NCI-H69 (cell line): ENCODE data around the gene CACNA1C.

Experiments used
- DNase-seq: peaks from one replicate; lab custom pipeline; 2025; lab: John Stamatoyannopoulos, UW

The CACNA1C gene

DNA sequence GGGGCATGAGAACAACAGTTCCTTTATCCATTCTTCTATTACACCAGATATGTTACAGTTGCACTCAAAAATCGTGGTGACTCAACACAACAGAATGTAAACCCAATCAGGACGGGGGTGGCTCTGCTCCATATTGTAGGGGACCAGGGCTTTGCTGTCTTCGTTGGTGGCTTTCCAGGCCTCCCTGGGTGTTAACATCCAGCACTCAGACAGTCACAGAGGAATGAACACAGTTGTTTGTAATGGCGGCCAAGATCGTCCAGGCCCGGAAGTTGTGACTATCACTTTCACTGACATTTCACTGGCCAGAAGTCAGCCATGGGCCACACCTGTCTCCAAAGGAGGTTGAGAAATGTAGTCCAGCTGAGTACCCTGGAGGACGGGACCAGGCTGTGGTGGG is 204.1 kb downstream of the CACNA1C start:
- no peak for DNase-seq

DNA sequence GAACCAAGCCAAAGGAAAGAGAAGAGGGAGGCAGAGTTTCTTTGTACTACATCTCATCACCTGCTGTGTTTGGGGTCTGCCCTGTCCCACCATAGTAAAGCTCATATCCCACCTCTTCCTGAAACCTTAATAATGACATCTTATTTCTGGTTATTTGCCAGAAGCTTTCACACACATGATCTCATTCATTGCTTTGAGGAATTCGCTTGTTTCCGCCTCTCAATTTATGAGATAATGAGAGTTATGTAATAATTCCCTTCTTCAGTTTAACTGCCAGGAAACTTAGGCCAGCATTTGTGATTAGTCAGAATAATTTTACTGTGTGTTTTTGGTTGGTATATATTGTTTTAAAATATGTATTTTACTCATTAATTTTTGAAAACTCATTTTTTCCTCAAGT is 205.2 kb downstream of the CACNA1C start:
- DNase-seq: no peak

DNA sequence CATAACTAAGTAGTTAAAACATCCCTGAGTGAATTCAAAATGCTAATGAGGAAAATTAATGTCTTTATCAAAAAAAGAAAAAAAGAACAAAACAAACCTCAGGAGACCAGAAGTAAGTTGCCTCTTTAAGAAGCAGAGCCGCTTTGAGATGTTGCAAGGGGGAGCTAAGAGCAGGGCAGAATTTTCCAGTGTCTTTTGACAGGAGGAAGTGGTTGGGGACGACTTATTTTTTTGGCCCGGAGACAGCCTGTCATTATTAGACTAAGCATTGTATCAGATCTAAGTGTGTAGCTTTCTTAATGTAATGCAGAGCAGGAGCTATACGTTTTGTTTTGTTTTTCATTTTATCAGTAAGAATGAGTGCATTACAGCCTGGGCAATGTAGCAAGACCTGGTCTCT is 206.6 kb downstream of the CACNA1C start:
- DNase-seq: no peak

DNA sequence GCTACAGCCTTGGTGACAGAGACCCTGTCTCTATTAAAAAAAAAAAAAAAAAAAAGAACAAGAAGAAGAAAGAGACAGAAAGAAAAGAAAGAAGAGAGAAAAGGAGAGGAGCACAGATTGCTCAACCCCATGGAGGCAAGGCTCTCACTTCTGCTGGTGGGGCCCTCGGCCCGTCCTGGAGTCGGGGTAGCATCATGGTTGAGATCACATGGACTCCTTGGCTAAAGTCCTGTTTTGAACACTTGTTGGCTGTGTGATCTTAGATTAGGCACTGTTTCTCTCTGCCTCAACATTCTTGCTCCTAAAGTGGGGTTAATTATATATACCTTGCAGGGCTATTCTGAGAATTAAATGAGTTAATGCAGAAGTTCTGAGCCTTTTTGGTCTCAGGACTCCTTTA is 207.7 kb downstream of the CACNA1C start:
- no peak for DNase-seq

DNA sequence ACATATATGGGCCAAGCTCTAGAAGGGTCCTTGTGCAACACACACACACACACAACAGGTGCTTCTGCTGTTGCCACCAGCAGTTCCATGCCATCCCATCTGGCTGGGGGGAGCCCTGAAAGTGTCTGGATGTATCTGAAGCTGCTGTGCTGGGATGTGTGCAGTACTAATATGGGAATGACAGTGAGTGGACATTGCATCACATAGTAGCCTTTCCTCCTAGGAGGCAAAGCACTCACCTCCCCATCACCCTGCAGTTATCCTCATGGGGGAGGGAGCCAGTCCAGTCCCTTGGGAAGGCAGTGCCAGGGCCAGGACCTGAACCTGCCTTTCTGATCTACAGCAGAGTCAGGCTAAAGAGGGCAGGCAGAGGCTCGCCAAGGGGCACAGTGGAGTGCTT is 208.9 kb downstream of the CACNA1C start:
- no peak for DNase-seq

DNA sequence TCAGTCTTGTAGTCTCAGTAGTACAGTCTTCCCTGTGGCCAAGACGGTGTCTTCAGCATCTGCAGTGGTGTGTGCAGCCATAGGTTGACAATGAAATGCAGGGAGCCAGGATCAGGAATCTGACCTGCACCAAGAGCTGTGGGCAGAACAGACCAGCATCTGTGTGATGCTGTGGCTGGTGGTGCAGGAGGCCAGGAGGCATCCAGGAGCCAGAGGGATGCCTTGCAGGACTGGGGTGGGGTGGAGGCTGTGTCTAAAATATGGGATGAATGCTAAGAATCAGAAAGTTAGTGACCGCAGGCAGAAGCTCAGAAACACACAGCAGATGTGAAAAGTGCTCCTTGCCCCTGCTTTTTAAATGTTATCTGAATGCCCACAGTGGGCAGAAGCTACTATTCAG is 209.7 kb downstream of the CACNA1C start:
- DNase-seq: no peak

DNA sequence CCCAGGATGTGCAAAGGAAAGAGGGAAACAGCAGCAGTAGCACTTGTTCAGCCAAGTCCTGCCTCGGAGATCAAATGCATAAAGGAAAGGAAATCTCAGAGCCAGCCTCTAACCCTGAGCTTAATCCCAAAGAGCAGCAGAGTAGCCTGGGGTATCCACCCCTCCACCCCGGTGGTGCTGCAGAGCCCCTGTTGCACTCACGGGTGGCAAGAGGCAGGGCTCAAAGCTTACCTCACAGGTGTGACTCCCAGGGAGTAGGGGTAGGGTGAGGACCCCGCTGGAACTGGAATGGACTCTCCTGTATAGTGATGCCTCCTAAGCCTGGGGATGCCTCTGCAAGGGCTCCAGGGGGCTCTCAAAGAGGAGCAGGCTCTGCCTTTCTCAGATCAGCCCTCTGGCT is 211.1 kb downstream of the CACNA1C start:
- no peak for DNase-seq

DNA sequence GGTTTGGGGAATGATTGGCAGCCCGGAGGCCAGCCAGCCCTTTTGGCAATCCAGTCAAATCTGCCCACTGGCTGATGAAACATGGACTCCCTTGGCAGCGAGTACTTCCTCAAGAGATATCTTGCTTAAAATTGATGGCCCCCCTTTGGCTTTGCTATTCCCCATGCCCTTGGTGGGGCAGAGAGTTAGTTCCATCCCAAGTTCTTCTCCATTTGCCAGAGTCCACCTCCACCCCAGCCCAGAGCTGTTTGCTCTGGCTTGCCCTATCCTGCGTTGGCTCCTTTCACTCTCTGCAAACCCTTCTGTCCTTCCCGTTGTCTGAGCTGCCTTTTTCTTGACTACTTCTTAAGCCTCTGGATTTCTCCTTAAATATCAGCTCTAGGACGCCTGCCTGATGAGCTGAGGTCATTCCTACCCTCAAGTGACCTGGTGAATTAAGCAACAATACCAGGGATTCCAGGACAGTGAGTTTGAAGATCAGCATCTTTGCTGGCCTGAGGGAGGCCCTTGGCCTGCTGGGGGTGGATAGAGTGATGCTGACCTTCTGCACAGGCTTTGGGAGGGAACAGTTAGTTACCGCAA is 212.0 kb downstream of the CACNA1C start:
- DNase-seq: no peak

DNA sequence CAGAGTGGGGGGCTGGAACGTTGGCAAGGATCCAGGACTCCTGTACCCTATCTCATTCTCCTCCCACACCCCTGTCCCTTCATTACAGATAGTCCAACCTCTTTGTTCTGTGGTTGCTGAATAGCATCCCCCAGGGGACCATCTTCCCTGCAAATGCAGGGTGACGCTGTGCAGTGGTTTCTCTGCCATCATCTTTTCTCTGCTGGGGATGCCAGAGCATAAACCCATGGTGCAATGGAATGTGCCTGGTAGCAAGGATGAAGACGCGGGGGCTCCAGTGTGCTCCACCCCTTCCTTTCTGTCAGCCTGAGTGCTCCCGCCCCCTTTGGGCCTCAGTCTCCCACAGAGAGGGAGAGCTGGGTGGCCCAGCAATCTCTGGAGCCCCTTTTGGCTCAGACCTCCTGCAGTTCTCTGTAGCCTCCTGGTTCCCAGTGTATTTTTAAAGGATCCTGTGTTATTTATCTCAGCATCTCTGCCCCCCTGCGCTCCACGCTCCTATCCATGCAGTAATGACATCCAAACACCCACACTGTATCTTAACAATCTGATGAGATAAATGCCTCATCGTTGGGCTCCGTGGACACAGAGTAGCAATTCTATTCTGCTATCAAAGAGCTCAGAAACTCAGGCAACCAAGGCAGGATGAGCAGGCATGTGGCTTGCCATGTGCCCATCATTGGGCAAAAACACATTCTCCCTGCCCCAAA is 212.8 kb downstream of the CACNA1C start:
- no peak for DNase-seq

DNA sequence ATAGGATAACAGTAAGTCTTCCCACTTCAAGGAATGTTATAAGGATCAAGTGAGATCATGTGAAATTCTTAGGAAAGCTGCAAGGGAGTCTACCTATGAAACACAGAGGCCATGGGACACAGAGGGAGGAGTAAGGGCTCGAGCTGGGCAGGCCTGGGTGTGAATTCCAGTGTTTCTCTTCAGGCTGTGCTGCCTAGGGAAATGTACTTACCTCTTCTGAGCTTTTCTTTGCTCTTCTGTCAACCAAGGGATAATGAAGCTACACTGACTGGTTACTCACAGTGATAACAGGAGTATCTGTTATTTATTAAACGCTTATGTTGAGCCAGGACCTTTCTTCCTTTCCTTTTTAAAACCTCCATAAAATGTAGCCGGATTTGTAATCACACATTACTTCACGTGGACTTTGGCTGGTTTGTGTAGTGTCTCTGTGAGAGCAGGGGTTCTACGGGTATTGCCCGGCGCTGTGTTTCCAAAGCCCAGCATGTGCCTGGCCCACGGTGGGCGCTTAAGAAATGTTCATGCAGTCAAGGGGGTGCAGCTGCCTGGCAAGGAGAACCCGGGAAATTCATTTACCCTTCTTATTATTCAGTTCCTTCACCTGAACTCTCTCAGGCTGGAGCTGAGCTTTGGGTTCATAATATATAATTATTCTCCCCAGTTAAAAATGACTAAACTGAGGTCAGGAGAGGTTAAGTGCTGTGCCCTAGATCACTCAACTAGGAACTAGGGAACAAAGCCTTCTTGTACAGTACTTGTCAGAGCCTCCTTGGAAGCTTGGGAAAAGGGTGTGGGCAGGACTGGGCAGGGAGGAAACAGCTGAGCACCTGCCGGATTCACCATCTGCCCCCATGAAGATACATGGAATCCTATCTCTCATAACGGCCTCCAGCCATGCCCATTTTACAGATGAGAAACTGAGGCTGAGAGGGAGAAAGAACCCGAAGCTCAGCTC is 214.2 kb downstream of the CACNA1C start:
- peak; percentile 36 for DNase-seq

DNA sequence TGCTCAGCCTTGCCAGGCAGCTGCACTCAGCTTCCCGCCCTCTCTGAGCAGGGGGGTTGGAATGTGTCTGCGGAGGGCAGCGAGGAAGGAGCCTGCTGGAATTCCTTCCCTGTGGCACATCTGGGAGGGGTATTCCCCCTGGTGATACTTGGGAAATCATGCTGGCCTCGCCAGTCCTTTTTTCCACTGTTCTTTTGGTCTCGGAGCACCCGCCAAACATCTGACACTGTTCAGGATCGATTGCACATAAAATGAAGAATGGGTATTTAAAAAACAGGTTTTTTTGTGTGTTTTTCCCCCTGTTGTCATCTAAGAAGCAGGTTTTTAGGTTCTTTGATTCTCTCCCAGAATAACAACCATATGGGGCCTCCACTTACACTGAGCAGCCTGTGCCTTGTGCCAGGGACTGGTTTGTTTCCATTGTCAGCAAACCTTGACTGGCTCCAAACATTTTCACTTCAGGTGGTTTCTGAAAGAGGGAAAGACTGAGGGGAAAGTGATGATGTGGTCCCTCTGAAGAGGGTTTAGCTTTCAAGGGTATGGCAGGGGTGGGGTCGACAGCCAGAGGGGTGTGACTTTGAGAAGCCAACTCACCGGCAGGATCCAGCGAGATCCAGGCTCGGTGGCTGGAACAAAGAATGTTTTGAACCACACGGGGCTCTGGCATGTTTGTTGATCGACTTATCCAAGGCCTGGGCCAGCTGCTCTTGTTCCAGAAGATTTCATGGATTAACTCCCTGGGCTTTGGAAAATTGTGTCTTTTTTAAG is 215.1 kb downstream of the CACNA1C start:
- DNase-seq: no peak

DNA sequence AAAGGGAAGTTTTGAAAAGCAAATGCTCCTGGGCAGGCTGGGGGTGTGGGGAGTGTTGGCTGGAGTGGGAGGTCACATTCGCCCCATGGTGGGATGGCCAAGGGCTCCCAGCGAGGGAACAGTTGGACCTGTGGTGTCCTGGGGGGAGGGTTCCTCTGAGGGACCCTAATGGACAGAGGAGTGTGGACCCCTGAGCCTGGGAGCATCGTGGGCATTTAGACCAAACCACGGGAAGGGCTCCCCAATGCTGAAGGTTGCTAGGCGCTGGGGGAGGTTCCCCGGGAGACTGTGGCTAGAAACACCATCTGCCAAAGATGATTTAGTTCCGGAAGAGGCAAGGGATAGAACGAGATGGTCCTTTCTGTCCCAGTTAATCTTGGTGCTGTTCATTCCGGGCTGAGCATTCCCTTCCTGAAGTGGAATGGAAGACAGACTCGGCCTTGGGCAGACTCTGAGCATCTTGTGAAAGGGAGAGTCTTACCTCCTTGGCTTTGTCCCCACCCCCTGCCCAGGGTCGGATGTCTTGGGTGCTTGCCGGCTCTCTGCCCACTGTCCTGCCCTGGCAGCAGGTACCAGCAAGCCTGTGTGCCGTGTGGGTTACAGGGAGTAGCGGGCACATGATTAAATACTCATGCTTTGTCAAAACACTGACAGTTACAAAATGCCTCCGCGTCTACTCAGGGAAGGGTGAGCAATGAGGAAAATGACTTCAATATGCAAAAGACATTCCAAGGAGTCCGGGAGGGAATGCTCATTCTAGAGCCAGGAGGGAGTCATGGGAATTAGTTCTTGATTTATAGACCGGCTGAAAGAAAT is 215.9 kb downstream of the CACNA1C start:
- no peak for DNase-seq

DNA sequence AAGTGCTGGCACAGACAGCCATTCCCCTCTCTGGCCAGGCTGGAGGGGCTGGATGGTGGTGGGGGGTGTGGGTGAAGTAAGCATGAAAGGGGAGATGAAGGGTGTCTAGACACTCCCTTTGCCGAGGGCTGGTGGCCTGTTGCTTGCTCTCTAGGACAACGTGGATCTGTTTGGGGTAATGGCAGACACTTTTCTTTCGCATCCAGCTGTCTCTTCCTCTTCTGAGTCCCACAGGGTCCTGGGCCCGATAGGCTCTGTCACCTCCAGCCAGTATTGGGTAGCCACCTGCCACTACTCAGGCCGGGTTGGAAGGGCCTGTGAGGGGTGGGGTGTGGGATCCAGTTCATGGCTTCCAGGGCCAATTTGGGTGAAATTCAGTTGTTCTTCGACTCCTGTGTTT is 218.1 kb downstream of the CACNA1C start:
- no peak for DNase-seq

DNA sequence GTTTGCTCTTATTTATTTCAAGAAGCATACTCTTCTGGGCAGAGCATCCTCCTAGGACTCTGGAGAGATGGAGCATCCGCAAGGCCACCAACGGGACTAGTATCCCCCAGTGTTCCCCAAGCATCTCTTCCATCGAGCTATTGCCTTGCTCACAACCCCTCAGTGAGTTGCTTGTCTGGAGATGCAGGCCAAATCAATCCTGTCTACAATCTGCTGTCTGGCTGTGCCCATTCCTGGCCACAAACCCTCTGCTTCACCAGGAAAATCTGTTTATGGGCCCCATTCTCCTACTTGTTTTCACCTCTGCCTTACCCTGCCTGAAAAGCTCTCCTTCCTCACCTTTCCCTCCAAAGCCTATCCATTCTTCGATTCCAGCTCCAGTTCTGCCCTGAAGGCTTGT is 219.2 kb downstream of the CACNA1C start:
- no peak for DNase-seq

DNA sequence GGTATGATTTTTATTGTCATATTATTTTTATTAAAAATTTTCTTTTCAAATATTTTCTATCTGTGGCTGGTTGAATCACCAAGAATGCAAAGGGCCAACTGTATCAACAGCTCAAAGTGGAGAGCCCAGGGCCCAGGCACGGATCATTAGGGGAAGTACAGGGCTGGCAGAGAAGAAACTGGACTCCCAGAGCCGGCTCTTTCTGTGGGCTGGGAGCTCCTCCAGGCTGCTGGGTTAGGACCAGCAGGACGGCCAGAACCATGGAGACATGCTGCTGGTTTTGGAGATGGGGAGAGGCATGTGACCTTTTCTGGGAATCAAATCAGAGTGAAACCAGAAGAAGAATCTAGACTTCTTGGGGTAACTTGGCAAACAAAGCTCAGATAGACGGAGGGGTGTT is 220.5 kb downstream of the CACNA1C start:
- no peak for DNase-seq

DNA sequence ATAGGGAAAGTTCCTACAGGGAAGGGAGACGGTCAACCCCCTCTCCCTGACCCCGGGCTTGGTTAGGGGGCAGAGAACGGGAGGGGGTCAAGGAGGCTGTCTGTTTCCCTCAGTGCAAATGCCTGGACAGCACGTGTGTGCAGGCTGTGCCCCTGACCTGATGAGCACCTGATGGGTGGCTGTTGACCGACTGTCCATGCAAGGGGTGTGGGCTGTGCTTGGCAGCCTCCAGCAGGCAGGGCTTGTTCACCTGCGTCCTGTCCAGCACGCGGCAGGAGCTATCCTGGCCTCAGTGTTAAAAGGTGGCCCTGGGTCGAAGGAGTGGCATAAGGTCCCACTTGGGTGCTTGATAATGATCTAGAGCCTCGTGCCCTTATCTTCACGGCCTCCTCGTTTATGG is 221.0 kb downstream of the CACNA1C start:
- no peak for DNase-seq

DNA sequence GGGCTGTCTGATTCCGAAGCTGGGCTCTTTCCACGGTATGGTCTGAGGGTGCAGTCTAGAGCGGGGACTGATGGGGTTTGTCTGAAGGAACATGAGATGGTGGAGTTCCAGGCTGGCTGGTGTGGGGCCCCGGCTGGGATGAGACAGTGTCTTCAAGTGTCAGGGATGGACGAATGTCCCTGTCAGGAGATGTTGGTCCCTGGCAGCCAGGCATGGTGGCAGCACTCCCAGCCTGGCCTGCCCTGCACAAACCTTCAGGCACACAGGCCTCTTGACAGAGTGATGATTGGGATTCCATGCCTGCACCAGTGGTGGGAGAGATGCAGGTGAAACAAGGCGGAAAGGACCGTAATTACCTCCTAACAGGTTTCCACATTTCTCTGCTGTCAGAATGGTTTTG is 221.9 kb downstream of the CACNA1C start:
- DNase-seq: no peak

DNA sequence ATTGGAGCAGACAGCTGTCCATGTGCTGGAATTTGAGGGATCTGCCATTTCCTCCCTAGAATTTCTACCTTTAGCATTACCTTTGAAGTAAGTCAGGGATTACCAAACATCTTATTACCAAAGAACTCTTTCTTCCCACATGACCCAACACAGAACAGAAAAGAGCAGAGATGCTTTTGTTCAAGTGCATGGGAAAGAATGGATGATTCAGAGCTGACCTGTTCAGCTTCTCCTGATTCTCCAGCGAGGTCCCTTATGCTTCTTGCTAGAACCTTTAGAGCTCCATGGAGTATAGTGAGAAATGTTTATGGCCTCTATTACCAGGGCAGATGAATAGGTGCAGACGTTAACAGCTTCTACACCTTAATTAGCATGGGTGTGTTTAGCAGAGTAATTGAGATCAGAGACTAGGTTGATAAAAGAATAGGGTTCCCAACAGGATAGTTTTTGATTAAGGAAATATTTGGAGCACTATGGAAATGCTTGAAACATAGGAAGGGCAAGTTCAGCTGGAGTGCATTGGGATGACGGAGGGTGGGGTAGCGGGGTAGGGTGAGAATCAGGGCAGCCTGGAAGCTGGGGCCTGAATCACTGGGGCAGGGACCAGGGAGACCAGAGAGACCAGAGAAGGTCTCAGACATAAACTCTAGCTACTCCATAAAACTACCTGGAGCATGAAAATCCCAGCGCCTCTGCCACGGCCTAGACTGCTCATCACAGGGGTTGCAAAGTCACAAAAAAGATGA is 223.7 kb downstream of the CACNA1C start:
- DNase-seq: peak; percentile 60

DNA sequence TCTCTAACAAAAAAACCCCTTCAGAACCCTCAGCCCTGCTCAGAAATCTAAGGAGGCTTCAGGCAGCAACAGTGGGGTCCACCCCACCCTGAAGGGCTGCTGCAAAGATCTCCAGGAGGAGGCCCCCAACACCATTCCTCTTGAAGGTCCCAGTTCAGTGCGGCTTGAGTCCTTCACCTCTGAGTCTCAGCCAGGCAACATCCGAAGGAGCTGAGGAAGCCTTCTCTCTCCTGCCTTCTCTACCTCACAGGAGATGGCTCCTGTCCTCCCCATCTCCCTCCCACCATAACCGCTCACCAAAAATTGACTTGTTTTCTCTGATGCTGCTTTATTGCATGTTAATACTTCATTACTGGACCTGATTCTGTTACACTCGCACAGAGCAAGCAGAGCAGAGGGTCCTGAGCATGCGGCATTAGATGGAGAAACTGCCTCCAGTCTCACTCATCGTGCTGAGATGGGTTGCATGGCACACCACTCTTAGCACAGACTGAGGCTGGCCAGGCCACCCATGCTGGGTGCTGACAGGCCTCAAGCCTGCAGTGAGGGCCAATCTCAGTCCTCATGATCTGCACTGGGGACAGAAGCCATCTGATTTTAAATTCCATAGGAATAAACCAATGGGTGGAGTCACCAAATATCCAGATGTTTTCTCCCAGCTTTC is 224.8 kb downstream of the CACNA1C start:
- no peak for DNase-seq

DNA sequence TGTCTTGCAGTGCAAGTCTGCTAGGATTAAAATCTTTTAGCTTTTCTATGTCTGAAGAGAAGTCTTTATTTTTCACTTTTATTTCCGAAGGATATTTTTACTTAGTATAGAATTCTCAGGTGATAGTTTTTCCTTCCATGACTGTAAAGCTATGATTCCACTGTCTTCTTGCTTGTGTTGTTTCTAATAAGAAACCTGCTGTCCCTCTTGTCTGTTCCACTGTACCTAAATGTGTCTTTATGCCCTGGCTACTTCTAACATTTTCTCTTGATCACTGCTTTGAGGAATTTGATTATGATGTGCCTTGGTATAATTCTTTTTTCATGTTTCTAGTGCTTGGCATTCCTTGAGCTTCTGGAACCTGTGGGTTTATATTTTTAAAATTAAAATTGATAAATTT is 228.7 kb downstream of the CACNA1C start:
- no peak for DNase-seq
